BJ (cell line): ENCODE data around the gene DGKG. TPM values are rescaled to one million over a fixed set of nuclear protein-coding genes. Genes with fewer than 3 reads are reported as not detected.

Experiments
- CTCF ChIA-PET: fragments of 350-600 bp; formaldehyde crosslinking; extraction: SDS; loops from one replicate; lab custom pipeline; 2021; ENCODE audit warnings: antibody characterized with exemption, inconsistent platforms; lab: Yijun Ruan, JAX
- POLR2A ChIA-PET: fragments of 300-600 bp; sonication (Branson Sonifier 250); formaldehyde crosslinking; extraction: SDS; loops from one replicate; lab custom pipeline; 2021; ENCODE audit warnings: antibody characterized with exemption; lab: Charles Lee
- DNase-seq: peaks from one replicate; pipeline ENCODE4 v3.0.0-alpha.2; 2011; ENCODE audit warnings: low read depth
- H3K27me3 ChIP-seq: 2 replicates; pipeline ENCODE4 v1.6.0; 2011; ENCODE audit warnings: low read length; ENCODE audit not compliant: control insufficient read depth, insufficient read depth
- H3K36me3 ChIP-seq: 2 replicates; pipeline ENCODE4 v1.5.1; 2011; ENCODE audit warnings: low read length; ENCODE audit not compliant: control insufficient read depth, insufficient read depth
- H3K4me3 ChIP-seq: 2 replicates; pipeline ENCODE4 v1.5.1; 2011; ENCODE audit warnings: low read depth, mild to moderate bottlenecking, control low read depth, low read length
- polyA plus RNA-seq: library from polyadenylated mRNA; depleted of rRNA; stranded (reverse); fragments of >200 nt; gene quantifications from 2 replicates; pipeline ENCODE4 v1.2.3, GENCODE V29; 2011
- TF ChIP-seq, protein P1 (sequence below): IDR thresholded peaks from 2 replicates; pipeline ENCODE4 v1.5.1; 2011; ENCODE audit warnings: low read depth, mild to moderate bottlenecking, control low read depth, inconsistent platforms, low read length, moderate library complexity; ENCODE audit not compliant: insufficient read depth

DGKG gene
- polyA plus RNA-seq, 1 experiment: not detected

DNA sequence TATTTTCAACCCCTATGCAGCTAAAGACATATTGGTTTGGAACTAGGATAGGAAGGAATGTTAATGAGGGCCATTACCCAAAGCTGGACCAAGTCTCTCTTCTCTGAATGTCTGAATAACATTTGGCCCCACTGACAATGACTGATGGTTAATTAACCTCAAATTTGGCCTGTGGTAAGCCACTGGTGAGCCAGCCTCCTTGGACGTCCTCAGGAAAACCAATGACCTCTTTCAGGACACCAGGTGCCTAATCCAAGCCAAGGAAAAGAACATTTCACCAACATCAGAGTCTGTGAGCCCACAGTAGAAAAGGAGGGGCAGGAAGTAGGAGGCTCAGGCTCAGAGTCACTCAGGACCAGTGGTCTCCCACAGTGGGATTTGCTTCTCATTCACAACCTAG is 196.7 kb downstream of the DGKG start:
- H3K27me3 ChIP-seq: peaks cover 1% of the 10 kb centered on the region
- DNase-seq: no peak
- H3K4me3 ChIP-seq: no peak overlapping the region
- ChIA-PET CTCF (interaction anchor here (1.0 to 1.1 kb wide), 2 partner anchors 188 to 222 kb away, joined by 3 read pairs; no protein-coding TSS in a partner anchor), POLR2A (no interaction called here)
- no peaks in the 10 kb centered on the region for H3K36me3 ChIP-seq
- TF ChIP-seq, protein P1, sequence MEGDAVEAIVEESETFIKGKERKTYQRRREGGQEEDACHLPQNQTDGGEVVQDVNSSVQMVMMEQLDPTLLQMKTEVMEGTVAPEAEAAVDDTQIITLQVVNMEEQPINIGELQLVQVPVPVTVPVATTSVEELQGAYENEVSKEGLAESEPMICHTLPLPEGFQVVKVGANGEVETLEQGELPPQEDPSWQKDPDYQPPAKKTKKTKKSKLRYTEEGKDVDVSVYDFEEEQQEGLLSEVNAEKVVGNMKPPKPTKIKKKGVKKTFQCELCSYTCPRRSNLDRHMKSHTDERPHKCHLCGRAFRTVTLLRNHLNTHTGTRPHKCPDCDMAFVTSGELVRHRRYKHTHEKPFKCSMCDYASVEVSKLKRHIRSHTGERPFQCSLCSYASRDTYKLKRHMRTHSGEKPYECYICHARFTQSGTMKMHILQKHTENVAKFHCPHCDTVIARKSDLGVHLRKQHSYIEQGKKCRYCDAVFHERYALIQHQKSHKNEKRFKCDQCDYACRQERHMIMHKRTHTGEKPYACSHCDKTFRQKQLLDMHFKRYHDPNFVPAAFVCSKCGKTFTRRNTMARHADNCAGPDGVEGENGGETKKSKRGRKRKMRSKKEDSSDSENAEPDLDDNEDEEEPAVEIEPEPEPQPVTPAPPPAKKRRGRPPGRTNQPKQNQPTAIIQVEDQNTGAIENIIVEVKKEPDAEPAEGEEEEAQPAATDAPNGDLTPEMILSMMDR: no peak

DNA sequence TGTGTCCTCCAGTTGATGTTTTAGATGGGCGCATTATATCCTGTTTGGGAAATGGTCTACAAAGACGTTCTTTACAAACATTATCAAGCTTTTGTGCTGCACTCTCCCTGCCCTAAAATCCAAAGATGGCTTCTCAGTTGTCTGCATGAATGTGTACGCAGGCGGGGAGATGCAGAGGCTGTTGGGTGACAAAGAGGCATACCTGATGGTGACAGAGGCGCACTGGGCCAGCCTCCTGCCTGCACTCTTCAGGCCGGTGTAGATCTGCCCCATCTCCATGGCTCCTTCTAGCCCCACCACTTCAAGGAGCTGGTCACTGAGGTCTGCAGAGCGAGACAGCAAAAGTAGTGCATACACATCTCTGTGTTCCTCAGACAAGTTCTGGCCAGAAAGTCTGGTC is 197.3 kb downstream of the DGKG start:
- peaks cover 1% of the 10 kb centered on the region for H3K27me3 ChIP-seq
- POLR2A ChIA-PET: no interaction called here
- TF ChIP-seq, protein P1: no peak
- no peak overlapping the region for H3K4me3 ChIP-seq
- H3K36me3 ChIP-seq: no peaks in the 10 kb centered on the region
- CTCF ChIA-PET: interaction anchor here (1.0 to 1.1 kb wide), 2 partner anchors 188 to 221 kb away, joined by 3 read pairs; no protein-coding TSS in a partner anchor
- no peak for DNase-seq

DNA sequence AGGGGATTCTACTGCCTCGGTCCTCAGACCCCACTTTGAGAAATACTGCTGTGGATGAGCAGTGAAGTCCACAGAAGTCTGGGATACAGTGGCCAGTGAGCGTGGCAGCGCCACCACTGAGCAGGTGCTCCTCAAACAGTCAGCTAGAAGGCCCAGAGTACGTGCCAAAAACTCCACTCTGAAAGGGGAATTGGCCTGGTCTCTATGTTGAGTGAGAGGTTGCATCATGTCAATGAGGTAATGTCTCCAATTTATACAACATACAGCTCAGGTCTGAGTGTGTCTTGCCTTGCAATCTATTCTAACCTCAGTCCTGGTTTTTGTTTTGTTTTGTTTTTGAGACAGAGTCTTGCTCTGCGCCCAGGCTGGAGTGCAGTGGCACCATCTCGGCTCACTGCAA is 199.8 kb downstream of the DGKG start:
- Histone ChIP-seq H3K4me3 (no peak overlapping the region), H3K36me3 (no peaks in the 10 kb centered on the region), H3K27me3 (peaks cover 1% of the 10 kb centered on the region)
- TF ChIP-seq, protein P1: no peak
- DNase-seq: no peak
- CTCF ChIA-PET: no interaction called here
- POLR2A ChIA-PET: no interaction called here

DNA sequence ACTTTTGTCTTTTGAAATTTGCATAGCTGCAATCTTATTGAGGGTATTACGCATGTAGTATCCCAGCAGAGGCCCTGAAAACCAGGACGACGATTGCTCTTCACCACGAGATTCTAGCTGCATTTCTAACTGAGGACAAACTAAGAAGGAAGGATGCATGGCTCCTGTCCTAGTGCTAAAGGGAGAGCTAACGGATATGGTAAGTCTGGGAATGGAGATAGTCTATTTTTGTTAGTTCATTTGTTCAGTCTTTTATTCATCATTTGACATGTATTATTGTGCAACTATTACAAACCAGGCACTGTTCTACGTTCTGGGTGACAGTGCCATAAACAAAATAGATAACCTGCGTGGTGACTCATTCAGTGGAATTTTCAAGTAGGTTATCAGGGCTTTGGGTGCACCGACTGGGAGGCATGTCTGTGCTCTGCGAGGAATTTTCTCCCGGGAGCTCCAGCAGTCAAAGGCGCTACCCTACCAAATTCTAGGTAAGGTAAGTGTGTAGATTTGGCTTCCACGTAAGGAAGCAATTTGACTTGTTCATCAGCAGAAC is 201.3 kb downstream of the DGKG start:
- TF ChIP-seq, protein P1: no peak
- DNase-seq: no peak
- POLR2A ChIA-PET: no interaction called here
- CTCF ChIA-PET: no interaction called here
- H3K27me3 ChIP-seq: peaks cover 1% of the 10 kb centered on the region
- no peak overlapping the region for H3K4me3 ChIP-seq
- no peaks in the 10 kb centered on the region for H3K36me3 ChIP-seq

DNA sequence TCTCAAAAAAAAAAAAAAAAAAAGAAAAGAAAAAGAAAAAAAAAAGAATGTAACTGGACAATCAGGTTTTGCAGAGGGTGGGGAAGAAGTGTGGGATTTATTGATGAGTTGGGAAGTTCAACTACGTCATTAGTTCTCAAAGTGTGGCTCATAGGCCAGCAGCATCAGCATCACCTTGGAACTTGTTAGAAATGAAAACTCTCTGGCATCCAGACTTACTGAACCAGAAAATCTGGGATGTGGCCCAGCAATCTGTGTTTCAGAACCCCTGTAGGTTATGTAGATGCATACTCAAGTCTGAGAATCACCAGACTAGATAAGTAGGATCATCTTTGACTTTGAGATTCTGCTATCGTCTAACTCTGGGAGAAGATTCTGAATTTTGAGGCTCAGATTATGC is 207.4 kb downstream of the DGKG start:
- Histone ChIP-seq H3K27me3 (peaks cover 3% of the 10 kb centered on the region; the same call in 1 of the 2 replicates), H3K4me3 (no peak overlapping the region), H3K36me3 (no peaks in the 10 kb centered on the region)
- no peak for DNase-seq
- ChIA-PET CTCF (no interaction called here), POLR2A (no interaction called here)
- TF ChIP-seq, protein P1: no peak
